Measurements from ENCODE around the gene MINDY4B. TPM values are rescaled to one million over a fixed set of nuclear protein-coding genes. Genes with fewer than 3 reads are reported as not detected.

MINDY4B gene
- total and polyA plus RNA-seq, 10 of the 15 experiments (the other 5 are each of a cell fraction or from before 2014, with no cell fraction given): not detected

DNA sequence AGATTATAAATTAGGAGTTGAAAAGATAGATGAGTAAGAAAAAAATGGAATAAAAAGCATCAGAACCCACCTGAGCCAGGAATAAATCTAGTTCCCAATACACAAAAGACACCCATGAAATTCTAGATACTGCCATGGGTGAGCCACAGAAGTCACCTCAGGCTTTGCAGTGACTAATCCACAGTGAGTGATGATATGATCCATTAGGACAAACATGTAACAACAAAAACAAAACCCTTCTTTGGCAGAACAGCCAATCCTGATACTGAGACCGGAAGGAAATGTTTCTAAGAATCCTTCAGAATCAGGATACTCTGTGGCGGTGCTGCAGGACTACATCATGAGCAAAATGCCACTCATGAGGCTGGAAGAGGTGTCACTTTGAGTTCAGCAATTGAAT, 15.0 kb upstream of the MINDY4B start (continued):
- TF ChIP-seq, protein P1, sequence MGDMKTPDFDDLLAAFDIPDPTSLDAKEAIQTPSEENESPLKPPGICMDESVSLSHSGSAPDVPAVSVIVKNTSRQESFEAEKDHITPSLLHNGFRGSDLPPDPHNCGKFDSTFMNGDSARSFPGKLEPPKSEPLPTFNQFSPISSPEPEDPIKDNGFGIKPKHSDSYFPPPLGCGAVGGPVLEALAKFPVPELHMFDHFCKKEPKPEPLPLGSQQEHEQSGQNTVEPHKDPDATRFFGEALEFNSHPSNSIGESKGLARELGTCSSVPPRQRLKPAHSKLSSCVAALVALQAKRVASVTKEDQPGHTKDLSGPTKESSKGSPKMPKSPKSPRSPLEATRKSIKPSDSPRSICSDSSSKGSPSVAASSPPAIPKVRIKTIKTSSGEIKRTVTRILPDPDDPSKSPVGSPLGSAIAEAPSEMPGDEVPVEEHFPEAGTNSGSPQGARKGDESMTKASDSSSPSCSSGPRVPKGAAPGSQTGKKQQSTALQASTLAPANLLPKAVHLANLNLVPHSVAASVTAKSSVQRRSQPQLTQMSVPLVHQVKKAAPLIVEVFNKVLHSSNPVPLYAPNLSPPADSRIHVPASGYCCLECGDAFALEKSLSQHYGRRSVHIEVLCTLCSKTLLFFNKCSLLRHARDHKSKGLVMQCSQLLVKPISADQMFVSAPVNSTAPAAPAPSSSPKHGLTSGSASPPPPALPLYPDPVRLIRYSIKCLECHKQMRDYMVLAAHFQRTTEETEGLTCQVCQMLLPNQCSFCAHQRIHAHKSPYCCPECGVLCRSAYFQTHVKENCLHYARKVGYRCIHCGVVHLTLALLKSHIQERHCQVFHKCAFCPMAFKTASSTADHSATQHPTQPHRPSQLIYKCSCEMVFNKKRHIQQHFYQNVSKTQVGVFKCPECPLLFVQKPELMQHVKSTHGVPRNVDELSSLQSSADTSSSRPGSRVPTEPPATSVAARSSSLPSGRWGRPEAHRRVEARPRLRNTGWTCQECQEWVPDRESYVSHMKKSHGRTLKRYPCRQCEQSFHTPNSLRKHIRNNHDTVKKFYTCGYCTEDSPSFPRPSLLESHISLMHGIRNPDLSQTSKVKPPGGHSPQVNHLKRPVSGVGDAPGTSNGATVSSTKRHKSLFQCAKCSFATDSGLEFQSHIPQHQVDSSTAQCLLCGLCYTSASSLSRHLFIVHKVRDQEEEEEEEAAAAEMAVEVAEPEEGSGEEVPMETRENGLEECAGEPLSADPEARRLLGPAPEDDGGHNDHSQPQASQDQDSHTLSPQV (IDR thresholded peaks at IDR 0.05): no peak
- TF ChIP-seq RBBP5 (conservative IDR thresholded peaks at IDR 0.05) (no peak), EGR1 (IDR thresholded peaks at IDR 0.05; ENCODE audit: borderline replicate concordance in 1 of 2, low read depth in 2 of 2, low read length in 2 of 2) (no peak), SUZ12 (IDR thresholded peaks at IDR 0.05; ENCODE audit: unreplicated experiment) (no peak), ATF7 (IDR thresholded peaks at IDR 0.05; ENCODE audit: low read depth) (no peak), MYC (IDR thresholded peaks at IDR 0.05; ENCODE audit: insufficient read depth, insufficient read length, insufficient replicate concordance, low read length, severe bottlenecking) (no peak), ZNF274 (IDR thresholded peaks at IDR 0.05; ENCODE audit: insufficient read depth, insufficient read length) (no peak), SUPT20H (IDR thresholded peaks at IDR 0.05; ENCODE audit: borderline replicate concordance, control insufficient read depth, low read depth, low read length) (no peak), JUNB (IDR thresholded peaks at IDR 0.05) (no peak)
- TF ChIP-seq, protein P2, sequence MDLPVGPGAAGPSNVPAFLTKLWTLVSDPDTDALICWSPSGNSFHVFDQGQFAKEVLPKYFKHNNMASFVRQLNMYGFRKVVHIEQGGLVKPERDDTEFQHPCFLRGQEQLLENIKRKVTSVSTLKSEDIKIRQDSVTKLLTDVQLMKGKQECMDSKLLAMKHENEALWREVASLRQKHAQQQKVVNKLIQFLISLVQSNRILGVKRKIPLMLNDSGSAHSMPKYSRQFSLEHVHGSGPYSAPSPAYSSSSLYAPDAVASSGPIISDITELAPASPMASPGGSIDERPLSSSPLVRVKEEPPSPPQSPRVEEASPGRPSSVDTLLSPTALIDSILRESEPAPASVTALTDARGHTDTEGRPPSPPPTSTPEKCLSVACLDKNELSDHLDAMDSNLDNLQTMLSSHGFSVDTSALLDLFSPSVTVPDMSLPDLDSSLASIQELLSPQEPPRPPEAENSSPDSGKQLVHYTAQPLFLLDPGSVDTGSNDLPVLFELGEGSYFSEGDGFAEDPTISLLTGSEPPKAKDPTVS (IDR thresholded peaks at IDR 0.05; ENCODE audit: low read depth, low read length): no peak
- TF ChIP-seq, protein P3, sequence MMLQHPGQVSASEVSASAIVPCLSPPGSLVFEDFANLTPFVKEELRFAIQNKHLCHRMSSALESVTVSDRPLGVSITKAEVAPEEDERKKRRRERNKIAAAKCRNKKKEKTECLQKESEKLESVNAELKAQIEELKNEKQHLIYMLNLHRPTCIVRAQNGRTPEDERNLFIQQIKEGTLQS (IDR thresholded peaks at IDR 0.05; ENCODE audit: borderline replicate concordance, extremely low read depth, low read depth, low read length): no peak
- TF ChIP-seq, protein P4, sequence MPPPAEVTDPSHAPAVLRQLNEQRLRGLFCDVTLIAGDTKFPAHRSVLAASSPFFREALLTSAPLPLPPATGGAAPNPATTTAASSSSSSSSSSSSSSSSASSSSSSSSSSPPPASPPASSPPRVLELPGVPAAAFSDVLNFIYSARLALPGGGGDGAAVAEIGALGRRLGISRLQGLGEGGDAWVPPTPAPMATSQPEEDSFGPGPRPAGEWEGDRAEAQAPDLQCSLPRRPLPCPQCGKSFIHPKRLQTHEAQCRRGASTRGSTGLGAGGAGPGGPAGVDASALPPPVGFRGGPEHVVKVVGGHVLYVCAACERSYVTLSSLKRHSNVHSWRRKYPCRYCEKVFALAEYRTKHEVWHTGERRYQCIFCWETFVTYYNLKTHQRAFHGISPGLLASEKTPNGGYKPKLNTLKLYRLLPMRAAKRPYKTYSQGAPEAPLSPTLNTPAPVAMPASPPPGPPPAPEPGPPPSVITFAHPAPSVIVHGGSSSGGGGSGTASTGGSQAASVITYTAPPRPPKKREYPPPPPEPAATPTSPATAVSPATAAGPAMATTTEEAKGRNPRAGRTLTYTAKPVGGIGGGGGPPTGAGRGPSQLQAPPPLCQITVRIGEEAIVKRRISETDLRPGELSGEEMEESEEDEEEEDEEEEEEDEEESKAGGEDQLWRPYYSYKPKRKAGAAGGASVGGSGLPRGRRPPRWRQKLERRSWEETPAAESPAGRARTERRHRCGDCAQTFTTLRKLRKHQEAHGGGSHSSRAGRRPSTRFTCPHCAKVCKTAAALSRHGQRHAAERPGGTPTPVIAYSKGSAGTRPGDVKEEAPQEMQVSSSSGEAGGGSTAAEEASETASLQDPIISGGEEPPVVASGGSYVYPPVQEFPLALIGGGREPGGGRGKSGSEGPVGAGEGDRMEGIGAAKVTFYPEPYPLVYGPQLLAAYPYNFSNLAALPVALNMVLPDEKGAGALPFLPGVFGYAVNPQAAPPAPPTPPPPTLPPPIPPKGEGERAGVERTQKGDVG (CRISPR knock-in tag; IDR thresholded peaks at IDR 0.05): no peak
- TF ChIP-seq, protein P5, sequence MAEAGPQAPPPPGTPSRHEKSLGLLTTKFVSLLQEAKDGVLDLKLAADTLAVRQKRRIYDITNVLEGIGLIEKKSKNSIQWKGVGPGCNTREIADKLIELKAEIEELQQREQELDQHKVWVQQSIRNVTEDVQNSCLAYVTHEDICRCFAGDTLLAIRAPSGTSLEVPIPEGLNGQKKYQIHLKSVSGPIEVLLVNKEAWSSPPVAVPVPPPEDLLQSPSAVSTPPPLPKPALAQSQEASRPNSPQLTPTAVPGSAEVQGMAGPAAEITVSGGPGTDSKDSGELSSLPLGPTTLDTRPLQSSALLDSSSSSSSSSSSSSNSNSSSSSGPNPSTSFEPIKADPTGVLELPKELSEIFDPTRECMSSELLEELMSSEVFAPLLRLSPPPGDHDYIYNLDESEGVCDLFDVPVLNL (IDR thresholded peaks at IDR 0.05; ENCODE audit: low read depth, low read length): no peak

Measured in GM12878 (cell line).